GM12864 (cell line): ENCODE data around the gene FBXL20.

ENCODE experiments used
- DNase-seq: peaks from one replicate; pipeline ENCODE4 v3.0.0-alpha.2; 2011; ENCODE audit warnings: low read depth
- H3K4me3 ChIP-seq: 2 replicates; pipeline ENCODE4 v1.5.1; 2011; ENCODE audit warnings: mild to moderate bottlenecking, low read depth, low read length, control low read depth
- TF ChIP-seq, protein P1 (sequence below): IDR thresholded peaks from 2 replicates; pipeline ENCODE4 v1.5.1; 2011; ENCODE audit warnings: low read depth, mild to moderate bottlenecking, moderate library complexity, low read length, control low read depth, inconsistent platforms; ENCODE audit errors: missing control alignments

FBXL20 gene

DNA sequence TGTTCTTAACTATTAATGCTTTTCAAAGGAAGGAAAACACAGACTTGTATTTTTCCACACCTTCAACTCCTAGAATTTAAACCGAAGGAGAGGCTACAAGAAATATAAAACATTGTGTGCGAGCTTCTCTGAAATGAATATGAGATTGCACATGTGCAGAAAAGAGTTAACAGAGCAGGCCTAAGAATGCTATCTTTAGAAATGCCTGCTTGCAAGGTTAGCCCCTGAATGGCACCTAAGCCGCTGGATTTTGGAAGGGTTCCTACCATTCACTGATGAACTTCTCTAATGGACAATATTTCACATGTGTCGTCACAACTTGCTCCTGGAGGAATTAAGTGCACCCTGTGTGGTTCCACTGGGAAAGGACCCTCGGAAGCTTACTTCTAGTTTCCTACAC lies 69.3 kb downstream of the FBXL20 start:
- TF ChIP-seq, protein P1, sequence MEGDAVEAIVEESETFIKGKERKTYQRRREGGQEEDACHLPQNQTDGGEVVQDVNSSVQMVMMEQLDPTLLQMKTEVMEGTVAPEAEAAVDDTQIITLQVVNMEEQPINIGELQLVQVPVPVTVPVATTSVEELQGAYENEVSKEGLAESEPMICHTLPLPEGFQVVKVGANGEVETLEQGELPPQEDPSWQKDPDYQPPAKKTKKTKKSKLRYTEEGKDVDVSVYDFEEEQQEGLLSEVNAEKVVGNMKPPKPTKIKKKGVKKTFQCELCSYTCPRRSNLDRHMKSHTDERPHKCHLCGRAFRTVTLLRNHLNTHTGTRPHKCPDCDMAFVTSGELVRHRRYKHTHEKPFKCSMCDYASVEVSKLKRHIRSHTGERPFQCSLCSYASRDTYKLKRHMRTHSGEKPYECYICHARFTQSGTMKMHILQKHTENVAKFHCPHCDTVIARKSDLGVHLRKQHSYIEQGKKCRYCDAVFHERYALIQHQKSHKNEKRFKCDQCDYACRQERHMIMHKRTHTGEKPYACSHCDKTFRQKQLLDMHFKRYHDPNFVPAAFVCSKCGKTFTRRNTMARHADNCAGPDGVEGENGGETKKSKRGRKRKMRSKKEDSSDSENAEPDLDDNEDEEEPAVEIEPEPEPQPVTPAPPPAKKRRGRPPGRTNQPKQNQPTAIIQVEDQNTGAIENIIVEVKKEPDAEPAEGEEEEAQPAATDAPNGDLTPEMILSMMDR, result no peak
- no peak overlapping the region for H3K4me3 ChIP-seq
- no peak for DNase-seq

DNA sequence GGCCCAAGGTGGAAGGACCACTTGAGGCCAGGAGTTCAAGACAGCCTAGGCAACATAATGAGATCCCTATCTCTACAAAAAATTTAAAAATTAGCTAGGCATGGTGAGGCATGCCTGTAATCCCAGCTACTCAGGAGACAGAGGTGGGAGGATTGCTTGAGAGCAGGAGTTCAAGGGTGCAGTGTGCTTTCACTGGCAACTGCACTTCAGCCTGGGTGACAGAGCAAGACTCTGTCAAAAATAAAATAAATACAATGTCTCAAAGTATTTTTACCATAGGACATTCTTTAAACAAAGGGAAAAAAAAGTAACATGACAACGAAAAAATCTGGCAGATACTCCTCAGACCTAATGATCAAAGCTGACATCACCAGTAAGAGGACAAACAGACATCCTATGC lies 72.6 kb downstream of the FBXL20 start:
- no peak overlapping the region for H3K4me3 ChIP-seq
- DNase-seq, result no peak
- TF ChIP-seq, protein P1, result no peak

DNA sequence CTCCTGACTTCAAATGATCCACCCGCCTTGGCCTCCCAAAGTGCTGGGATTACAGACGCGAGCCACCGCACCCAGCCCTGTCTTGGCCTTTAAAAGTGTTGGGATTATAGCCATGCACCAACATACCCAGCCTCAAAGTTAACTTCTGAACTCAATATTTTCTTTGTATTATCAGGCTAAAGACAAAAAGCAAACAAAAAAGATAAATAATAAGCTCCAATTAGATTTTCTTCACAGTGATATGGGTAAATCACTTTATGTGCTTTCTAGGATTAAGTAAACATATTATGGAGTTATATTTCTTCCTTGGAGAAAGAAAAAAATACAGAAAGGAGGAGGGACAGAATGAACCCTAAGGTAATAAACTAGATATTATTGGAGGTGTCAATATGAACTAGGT lies 74.3 kb downstream of the FBXL20 start:
- DNase-seq, result no peak
- TF ChIP-seq, protein P1, result no peak
- H3K4me3 ChIP-seq, result no peak overlapping the region

DNA sequence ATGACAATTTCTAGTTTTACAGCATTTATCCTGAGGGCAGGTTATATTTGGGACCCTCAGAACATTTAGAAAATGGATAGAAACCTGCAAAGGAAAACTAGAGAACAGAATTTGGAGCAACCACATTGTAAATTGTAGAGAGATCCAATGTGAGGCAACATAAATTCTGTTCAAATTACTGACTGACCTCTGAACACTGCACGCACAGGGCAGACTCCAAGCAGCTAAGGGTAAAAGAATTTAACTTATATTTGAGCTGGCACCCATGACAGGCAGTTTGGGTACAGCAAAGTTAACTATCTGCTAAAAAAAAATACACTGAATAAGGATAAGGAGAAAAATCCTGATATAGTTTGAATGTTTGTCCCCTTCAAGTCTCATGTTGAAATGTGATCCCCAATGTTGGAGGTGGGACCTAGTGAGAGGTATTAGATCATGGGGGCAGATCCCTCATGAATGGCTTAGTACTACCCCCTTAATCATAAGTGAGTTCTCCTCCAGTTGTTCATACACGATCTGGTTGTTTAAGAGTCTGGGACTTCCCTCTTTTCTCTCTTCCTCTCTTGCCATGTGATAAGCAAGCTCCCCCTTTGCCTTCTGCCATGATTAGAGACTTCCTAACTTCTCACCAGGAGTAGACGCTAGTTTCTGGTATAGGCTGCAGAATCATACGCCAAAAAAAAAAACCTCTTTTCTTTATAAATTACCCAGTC lies 75.7 kb downstream of the FBXL20 start:
- no peak for DNase-seq
- TF ChIP-seq, protein P1, result no peak
- no peak overlapping the region for H3K4me3 ChIP-seq

DNA sequence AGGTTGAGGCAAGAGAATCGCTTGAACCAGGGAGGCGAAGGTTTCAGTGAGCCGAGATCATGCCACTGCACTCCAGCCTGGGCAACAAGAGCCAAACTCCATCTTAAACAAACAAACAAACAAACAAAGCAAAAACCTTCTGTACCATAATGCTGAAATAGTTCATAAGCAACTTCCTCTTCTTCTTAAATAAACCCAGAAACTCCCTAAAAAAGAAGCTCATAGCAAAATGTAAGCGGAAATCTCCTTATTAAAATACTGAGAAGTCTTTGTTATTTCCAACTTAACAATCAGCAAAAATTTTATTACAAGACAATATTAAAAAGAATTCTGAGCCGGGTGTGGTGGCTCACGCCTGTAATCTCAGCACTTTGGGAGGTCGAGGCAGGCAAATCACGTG lies 82.8 kb downstream of the FBXL20 start:
- TF ChIP-seq, protein P1, result no peak
- no peak overlapping the region for H3K4me3 ChIP-seq
- DNase-seq, result no peak

DNA sequence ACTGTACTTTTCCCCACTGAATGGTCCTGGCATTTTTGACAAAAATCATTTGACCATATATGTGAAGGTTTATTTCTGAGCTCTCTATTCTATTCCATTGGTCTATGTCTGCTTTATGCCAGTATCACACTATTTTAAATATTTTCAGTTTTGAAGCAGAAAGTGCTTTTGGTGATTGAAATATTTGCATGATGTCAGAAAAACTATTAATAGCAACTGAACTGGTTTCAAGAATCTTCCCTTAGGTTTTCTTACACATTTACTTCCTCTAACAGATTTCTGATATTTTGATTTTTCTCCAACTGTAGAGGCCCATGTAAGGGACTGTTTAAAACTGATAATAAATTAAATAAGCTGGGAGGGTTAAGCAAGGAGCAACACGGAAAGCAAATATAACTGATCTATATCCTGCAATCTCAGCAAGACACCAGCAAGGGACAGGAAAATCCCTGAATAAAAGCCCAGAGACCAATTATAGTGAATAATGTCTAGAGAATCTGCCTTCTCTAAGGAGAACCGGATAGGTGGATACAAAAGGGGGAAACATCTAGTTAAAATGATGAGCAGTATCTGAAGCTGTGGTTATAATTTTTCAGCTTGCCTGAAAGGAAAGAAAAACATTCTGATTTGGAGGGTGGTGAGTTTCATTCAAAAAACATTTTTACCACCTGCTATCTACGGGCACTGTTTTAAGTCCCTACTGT lies 94.8 kb downstream of the FBXL20 start:
- DNase-seq, result no peak
- no peak overlapping the region; the same call in 1 of the 2 replicates for H3K4me3 ChIP-seq
- TF ChIP-seq, protein P1, result no peak
